Right kidney (tissue), 1 donor: Measurements from ENCODE around the gene RAB7B.
A peak's percentile ranks its signal among the peaks of the same experiment; 100 is the strongest.

Source experiments
- DNase-seq: peaks from one replicate; pipeline ENCODE4 v3.0.0-alpha.2; 2016

The RAB7B gene

DNA sequence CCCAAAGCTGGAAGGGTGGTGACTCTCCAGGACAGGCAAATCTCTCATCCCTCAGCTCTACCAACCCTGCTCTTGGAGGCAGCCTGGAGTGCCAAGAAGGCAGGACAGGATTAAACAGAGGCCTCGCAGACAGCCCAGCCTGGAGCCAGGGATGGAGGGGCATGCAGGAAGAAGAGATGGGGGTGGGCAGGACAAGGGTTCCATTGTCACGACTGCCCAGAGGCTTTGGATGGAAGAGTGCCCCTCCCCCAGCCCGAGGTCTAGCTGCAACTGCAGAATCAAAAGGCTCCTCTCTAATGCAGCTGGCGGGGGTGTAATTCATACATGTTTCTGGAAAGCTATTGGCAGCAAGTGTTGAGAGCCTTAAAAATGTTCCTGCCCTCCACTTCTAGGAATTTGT, 8.8 kb downstream of the RAB7B start:
- DNase-seq = no peak

DNA sequence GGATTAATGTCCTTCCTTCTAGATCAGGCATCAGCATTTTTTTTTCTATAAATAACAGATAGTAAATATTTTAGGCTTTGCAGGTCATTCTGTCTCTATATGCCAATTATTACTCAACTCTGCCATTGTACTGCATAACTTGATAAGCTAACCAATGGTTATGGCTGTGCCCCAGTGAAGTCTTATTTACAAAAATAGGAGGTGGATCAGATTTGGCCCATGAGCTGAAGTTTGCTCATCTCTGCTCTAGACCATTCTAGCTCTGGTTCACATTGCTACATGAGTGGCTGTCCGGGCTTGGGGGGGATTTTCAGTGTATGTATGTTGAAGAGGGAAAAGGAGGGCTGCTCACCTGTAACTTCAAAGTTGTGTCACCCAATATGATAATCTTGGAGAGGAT, 10.1 kb downstream of the RAB7B start:
- DNase-seq = no peak

DNA sequence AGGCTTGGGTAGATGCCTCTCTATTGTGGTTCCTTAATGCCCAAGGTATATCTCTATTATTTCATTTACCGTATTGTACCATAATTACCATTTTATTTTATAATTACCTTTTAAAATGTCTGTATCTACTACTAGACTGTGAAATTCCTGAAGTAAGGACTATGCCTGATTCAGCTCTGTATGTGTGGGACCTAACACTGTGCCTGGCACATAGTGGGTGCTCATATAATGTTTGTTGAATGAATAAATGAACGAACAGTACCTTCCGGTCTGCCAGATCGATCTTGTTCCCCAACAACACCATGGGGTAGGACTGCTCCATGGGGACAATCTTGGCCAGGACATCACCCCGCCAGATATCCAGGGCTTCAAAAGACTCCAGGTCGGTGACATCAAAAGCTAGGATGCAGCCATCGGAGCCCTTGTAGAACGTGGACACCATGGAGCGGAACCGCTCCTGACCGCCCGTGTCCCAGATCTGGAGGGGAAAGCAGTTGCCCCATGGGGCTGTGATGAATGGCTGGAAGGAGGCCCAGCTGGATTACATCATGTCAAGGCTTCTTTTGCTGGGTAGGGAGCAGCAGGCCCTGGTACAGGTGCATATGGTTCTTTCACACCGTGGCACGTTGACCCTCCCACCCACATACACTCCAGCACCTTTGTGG, 10.8 kb downstream of the RAB7B start:
- DNase-seq = no peak

DNA sequence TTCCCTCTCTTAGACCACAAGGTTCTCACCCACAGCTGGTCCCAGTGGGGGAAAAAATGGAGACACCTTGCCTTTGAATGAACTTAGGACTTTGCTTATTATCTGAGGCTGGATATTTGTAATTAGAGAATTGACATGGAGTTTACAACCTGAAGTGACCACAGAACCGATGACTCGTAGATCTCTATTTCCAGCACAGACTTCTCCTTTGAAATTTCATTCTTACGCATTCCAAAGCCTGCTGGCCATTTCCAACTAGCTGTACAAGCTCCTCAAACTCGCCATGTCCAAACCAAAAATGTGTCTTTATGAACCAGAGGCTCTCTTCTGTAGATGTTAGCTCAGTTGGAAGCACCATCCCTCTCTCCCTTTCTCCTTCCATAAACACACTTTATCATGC, 12.0 kb downstream of the RAB7B start:
- DNase-seq = no peak

DNA sequence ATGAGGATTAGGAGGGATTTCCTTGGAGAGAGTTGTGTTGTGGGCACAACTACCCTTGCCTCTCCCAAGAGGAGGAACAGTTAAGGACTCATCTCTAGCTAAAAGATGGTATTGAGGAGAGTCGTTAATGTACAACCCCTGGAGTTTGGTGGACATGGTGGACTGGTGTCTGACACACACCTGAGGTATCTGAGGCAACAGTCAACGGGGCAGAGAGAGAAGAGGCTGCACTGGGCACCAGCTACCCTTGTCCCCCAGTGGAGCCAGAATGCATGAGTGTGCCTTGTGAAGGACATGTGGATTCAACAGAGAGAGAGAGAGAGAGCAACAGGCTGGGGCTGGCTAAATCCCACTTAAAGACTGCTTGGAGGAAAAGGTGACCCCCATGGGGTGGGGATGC, 13.0 kb downstream of the RAB7B start:
- DNase-seq = no peak

DNA sequence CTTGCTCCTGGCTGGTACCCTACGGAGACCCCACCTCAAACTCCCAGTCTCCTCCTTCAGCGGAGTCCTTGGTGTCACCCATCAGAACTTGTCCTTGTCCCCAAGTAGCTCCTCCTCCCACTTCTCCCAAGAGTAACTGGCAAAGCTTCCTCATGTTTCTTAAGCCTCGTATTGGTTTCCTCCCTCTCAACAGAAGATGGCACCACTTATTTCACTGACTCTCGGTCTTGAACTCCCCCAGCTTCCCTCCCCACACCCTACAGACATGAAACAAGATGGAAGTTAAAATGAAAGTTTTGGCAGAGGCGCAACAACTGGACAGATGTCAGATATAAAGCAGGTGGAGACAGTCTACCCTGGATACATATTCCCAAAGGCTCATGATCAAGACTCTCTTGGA, 13.4 kb downstream of the RAB7B start:
- no peak for DNase-seq

DNA sequence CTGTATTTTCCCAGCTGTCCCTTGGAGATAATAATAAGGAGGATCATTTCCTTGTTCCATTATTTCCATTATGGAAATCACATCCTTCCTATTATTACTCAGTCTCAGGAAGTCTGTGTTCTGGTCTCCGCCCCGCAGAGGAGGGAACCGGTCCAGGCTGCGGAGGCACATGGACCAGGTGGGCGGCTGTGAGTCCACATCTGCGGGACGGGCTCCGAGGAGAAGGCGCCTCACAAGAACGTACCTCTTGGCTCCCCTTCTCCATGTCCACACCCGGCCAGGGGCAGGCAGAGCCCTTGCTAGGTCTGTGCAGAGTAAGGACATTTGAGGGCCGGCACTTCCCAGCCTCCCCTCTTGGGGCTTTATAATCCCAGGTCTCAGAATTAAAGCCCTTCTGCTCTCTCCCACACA, 14.6 kb downstream of the RAB7B start:
- DNase-seq = no peak

DNA sequence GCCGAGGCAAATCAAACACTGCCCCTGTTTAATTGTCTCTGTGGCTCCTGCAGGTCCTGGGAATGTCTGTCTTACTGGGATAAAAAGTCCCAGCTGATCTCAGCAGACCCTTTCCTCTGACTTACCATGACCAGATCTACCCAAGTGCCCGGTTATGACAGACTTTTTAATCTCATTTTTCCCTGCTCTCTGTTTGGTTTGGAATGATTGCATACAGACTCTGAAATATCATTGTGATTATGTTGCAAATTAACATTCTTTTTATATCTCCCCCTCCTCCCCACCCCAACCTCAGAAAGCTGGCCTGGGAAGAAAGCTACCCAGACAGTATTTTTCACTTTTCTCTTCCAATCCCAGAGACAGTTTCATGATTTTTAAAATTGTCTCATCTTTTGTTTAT, 16.3 kb downstream of the RAB7B start:
- no peak for DNase-seq

DNA sequence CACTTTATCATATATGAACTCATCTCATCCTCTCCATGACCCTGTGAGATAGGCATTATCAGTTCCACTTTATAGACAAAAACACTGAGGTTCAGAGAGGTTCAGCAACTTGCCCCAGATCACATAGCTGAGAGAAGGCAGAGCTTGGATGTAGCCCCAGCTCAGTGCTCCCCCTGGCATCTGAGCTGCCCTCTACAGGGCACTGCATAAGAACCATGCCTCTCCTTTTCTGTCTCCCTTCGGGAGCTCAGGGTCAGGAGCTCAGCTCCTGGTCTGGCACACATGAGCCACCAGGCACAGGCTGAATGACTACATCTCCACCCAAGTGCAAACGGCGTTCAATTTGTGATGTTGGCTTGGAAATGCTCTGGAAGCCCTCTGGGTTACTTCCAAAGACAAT, 16.9 kb downstream of the RAB7B start:
- DNase-seq = no peak

DNA sequence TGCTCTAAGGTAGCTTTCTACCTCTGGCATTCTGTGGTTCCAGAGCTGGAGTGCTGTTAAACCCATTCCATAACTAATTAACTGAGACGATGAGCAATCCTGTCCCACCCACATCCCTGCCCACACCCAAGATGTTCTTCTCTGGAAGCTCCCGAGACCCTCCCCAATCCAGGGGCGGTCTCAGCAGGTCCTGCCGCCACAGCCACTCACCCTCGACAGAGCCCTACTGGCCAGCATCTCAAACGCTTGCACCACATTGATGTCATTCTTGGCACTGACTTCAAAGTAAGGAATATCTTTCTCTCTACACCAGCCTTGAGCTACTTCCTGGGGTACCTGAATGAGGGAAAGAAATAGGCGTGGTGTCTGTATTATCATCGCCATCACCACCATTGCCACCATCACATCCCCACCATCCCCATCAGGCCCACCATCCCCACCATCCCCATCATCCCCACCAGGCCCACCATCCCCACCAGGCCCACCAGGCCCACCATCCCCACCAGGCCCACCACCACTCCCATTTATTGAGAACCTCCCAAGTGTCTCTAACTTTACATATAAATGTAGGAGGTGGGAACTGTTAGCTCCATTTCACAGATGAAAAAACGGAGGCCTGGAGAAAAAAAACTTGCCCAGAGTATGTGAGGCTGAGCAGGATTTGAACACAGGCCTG, 17.7 kb downstream of the RAB7B start:
- no peak for DNase-seq

DNA sequence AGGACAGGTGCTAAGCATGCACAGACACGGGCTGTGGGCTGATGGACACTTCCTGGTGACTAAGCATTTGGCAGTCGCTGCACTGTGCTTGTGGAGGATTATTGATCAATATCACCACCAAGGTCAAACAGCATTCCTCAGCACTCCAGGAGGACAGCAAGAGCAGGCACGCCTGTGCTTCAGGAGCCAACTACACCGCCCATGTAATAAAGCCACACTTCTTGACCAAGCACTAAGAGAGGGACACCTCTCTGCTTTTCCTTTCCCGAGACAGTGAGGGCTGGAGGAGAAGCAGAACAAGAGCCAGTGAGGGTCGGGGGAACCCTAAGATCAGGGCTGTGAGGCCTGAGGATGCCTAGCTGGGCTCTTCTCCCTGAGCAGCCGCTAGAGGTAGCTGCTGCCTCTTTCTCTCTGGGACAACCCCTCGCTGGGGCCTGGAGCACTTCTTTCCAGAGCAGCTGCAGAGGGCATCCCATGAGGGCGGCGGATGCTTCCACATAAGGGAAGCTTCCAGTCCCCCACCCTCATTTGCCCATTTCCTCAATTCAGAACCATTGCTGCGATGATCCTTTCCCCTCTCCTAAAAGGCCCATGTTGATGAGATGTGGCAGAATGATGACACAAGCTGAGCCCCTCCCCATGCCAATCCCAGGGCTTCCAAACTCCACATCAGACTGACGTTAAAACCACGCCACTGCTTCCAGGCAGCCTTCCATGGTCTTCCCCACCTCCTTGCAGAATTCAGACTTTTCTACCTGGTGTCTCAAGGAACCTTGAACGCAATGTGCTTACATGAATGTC, 19.1 kb downstream of the RAB7B start:
- DNase-seq = peak; percentile 47

DNA sequence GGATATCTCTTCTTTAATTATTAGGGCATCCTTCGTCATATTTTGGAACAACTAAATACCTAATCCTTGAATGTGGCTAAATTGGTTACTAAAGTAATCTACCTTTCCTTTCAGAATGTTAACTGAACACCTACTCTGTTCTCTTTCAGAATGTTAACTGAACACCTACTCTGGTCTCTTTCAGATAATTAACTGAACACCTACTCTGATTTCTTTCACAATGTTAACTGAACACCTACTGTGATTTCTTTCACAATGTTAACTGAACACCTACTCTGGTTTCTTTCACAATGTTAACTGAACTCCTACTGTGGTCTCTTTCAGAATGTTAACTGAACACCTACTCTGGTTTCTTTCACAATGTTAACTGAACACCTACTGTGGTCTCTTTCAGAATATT, 21.9 kb downstream of the RAB7B start:
- DNase-seq = no peak

DNA sequence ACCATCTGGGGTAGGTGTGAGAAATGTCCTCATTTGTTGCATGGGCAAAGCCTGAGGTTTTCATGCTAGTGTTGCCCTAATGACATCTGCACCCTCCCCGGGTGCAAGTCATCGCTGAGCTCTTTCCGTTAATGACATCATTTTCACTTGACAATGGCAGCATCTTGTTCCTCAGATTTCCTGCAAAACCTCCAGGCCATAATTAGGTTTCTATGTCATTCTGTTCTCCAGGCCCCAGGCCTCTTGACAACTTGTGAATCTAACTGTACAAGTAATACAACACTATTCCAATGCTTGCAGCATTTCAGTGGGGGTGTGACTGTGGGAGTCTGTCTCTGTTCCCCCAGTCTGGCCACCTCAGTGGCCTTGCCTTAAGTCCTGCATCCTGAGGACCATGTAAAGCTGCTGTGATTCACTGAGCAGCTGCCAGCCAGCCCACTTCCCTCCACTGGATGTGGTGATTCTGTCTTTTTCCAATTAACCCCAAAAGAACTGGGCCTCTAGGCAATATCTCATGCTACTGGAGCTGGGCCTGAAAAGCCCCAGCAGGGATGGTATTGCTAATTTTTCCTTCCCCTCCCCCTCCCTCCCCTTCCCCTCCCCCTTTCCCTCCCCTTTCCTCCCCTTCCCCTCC, 22.8 kb downstream of the RAB7B start:
- no peak for DNase-seq

DNA sequence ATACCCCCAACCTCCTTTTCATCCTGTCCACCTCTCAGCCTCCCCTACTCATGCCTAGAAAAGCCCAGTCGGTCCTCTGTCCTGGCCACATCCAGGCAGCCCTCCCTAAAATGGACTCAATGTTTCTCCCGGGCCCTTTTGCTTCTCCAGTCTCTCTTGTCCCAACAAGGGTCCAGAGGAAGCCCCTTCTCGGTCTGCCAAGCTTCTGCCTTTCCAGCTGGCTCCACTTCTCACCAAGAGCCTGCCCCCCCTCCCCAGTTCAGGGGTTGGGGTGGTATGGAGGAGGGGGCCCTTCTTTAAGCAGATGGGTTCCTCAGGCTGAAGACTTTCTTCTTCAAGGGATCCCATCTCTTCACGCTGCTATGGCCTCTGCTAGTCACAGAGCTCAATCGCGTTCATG, 23.9 kb downstream of the RAB7B start:
- DNase-seq = no peak

DNA sequence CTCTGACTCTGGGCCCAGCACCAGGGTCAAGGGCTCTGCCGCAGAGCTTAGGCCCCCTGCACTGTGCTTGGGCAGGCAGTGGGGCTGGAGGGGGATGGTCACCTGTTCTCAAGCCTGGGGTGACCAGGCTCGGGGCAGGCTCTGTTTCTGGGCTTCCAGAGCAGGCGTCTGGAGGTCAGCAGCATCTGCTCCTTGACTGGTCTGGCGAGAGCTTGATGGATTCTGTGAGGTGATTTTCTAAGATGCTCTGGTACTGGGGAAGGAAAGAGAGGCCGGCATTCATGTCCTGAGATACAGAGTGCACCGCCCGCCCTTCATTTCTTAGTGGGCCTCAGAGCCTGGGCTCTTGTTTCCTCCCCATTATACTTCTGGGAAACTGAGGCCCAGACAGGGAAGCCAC, 24.5 kb downstream of the RAB7B start:
- no peak for DNase-seq

DNA sequence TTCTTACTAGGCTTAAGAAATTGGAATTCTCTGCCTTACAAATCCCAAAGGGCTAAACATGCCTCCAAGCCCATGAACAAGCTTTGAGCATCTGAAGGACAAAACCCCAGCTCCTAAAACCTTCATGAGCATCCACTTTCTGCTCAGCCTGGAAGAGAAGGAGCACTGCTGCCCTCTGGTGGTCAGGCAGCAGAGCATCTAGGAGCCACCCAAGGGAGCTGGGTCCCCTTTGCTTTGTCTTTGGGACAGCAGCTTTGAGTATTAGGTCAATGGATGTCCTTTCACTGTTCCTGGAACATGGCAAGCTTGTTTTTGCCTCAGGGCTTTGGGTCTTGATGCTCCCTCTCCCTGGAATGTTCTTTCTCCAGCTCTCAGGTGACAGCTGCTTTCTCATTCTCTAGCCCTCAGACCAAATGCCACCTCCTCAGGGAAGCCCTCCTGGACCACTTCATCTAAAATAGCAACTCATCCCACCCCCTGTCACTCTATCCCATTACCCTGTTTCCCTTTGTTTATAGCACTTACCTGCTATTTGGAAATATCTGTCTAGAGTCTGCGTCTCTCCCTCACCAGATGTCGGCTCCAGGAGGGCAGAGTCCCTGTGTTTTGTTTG, 25.7 kb downstream of the RAB7B start:
- DNase-seq = peak; percentile 61

DNA sequence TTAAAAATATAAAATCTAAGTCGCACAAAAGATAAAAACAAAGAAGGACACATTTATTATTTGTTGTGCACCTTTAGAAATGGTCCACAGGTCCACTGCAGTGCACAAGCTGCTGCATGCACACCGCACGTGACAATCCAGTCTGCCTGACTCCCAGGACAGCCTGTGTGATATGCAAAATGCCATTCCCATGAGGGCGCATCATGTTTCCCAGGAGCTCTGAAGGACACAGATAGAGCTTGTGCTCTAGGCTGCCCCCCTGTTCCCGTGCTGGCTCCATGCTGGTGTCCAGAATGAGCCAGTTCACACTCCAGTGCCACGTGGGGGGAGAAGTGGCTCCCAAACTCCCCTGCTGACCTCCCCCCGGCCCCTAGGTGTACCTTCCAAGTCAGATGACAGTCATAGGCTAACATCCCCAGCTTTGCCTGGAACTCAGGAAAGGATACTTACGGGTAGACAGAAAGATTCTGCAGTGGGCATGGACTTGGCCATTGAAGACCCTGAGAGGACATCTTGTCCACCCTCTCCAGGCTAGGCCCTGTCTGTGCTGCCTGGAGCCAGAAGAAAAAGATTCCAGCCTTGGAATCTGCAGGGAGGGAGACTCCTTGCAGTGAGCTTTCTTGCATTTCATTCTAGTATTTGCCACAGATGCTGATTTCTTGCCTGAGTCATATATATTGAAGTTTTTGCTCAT, 26.3 kb downstream of the RAB7B start:
- DNase-seq = peak; percentile 31

DNA sequence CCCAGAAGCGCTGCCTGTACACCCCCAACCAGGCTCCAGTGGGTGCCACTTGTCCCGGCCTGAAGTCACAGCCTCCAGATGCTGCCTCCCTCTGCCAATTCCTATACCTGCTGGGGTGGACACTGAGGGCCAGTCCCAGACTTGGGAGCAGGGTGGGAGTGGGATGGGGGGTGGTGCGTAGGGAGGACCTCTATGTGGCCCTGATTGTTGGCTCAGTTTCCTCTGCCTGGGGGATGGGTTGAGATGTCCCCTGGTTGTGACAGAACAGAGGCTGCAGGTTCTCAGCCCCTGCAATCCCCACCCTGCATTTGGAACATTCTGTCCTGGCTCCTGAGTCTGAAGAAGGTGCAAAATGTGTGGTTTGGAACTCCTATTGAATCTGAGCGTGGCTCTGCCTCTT, 27.2 kb downstream of the RAB7B start:
- DNase-seq = no peak

DNA sequence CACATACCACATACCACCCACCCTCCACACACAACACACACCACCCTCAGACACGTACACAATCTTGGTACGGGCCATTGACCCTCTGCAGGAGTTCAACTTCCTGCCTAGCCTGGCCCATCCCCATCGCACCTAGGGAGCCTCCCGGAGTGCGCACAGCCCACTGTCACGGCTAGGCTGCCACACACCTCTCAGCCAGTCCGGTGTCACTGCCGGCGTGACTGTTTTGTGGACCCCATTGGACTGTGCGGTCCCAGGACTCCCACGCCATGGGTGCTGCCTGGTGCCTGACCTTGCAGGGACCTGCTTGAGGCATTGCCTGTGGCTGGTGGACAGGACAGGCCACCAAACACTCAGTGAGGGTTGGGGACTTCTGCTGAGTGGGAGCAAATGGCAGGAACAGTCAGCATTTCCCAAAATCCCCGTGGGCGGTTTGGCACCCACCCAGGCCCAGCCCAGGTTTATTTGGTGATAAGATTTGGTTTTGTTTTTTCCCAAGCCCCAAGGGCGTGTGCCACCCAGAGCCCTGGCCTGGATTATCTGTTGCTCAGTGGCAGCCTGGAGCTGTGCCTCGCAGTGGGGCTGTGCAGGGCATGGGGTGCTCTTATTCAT, 27.7 kb downstream of the RAB7B start:
- no peak for DNase-seq

DNA sequence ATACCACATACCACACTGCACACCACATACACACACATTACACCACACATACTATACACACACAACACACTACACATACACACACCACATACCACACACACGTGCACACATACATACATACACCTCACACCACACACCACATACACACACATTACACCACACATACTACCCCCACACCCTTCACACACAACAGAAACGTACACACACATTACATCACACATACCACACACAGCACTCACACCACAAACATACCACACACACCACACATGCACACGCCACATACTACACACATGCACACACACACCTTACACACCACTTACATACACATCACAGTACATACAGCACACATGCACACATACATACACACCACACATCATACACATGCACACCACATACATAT, 28.5 kb downstream of the RAB7B start:
- no peak for DNase-seq

DNA sequence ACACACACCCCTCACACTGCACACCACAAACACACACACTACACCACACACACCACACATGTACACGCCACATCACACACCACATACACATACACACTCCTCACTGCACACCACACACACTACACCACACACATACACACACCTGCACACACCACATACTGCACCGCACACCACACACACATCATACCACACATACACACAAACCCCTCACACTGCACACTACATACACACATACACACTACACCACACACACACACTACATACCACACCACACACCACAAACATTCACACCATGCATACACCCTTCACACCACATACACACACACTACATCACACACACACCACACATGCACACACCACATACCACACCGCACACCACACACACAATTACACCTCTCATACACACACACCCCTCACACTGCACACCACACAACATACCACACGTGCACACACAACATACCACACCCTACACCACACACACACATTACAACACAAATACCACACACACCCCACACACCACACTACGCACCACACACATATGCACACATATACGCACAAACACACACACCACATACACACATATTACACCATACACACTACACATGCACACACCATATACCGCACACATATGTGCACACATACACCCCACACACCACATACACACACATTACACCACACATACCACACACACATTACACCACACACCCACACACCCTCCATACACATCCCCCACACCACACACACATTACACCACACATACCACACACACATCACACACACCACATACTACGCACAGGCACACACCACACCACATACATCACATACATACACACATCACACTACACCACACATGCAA, 29.6 kb downstream of the RAB7B start:
- no peak for DNase-seq
